NK-92 (cell line): ENCODE results near the gene ZNF487.
"Not testable (repeated sequence)": the region's sequence is repeated elsewhere in the genome, so short reads cannot be mapped to it uniquely, and the experiment has no call there.

Experiments
- DNase-seq: peaks from one replicate; lab custom pipeline; 2025; ENCODE audit not compliant: unreplicated experiment; lab: John Stamatoyannopoulos, UW

The ZNF487 gene

DNA sequence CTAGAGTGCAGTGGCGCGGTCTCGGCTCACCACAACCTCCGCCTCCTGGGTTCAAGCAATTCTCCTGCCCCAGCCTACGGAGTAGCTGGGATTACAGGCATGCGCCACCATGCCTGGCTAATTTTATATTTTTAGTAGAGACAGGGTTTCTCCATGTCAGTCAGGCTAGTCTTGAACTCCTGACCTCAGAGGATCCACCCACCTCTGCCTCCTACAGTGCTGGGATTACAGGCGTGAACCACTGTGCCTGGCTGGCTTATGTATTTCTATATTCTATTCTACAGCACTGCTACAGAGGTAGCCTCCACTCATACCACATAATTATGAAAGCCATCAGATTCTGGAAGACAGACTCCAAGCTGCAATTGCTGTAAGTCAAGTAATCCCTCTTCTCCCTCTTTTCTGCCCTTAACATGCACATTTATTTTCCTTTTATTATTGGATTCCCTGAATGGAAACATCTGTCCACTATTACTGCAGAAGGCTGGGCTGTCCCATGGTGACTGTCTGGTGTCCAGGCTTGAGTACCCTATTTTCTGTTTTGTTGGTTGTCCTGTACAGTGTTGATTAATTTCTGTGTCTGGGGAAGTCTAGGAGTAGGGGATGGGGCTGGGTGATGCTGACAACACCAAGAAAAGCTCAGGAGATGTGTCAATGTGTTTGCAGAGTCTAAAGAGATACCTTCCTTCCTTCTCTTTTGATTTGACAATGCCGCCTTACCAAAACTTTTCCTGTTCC, 5.8 kb upstream of the ZNF487 start:
- no peak for DNase-seq

DNA sequence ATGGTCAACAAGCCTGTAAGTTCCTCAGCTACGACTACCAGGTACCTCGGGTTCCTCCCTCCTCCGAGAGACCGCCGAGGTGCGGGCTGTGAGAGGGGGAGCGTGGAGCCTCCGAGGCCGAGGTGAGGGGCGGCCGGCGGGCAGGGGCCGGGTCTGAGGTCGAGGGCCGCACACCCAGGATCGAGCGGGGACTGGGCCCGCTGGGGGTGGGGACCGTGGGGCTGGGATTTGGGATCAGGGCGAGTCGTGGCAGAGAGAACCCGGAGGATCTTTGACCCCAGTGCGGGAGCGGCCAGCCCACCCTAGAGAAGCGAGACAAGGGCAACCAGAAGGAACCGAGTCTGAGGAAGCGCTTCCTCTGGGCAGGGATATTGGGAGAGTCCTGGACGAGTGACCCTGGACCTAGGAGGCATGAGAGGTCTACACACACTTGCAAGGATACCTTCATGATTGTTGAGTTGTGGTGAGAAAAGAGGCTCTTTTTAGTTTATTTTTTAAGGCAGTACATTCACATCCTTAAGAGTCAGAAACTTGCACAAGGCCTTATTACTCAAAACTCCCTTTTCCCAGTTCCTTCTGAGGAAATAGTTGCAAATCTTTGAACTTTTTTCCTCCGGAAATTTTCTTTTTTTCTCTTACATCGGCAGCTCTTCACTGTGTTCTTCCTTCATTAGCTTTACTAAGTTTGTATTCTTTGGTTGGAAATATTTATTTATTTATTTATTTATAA, 395 bp downstream of the ZNF487 start:
- no peak for DNase-seq

DNA sequence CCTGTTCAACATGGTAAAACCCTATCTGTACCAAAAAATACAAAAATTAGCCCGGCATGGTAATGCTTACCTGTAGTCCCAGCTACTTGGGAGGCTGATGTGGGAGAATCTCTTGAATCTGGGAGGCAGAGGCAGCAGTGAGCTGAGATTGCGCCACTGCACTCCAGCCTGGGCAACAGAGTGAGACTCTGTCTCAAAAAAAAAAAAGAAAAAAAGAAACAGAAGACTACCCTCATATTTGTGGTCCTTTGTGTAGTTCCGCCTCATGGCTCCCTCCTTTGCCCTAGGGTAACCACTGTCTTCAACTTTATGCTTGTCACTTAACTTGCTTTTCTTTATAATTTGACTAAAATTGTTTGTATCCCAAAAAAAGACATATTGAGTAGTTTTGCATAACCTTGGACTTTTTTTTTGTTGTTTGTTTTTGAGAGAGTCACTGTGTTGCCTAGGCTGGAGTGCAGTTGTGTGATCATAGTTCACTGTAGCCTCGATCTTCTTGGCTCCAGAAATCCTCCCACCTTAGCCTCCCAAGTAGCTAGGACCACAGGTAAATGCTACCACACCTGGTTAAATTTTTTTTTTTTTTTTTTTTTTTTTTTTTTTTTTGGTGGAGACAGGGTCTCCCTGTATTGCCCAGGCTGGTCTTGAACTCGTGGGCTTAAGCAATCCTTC, 3.7 kb downstream of the ZNF487 start:
- DNase-seq = no peak

DNA sequence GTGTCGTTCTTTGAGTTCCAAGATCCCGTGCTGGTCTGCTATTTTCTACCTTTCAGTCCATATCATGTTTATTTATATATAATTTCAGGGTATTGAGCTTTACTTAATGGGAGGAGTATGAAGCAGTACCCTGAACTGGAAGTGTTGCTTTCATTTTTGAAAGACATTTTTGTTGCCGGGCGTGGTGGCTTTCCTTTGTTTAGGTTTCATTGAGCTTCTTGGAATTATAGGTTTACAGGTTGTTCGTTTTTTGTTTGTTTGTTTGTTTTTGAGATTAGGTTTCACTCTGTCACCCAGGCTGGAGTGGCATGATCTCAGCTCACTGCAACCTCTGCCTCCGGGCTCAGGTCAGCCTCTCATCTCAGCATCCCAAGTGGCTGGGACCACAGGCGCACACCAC, 7.4 kb downstream of the ZNF487 start:
- no peak for DNase-seq

DNA sequence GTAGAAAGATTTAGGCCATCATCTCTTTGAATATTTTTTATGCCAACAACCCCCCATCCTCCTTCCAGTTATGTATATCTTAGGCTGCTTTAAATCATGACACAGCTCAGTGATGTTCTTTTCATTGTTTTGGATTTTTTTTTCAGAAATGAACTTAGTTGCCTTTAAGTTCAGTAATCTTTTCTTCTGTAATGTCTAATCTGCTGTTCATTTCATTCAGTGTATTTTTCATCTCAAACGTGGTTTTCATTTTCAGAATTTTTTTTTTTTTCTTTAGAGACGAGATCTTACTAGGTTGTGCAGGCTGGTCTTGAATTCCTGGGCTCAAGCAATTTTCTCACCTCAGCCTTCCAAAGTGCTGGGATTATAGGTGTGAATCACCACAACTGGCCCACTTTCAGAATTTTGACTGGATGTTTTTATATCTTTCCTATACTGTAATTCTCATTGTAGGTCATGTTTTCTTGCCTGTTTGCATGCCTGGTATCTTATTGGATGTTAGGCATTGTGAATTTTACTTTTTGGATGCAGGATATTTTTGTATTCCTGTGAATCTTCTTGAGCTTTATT, 8.1 kb downstream of the ZNF487 start:
- DNase-seq = no peak

DNA sequence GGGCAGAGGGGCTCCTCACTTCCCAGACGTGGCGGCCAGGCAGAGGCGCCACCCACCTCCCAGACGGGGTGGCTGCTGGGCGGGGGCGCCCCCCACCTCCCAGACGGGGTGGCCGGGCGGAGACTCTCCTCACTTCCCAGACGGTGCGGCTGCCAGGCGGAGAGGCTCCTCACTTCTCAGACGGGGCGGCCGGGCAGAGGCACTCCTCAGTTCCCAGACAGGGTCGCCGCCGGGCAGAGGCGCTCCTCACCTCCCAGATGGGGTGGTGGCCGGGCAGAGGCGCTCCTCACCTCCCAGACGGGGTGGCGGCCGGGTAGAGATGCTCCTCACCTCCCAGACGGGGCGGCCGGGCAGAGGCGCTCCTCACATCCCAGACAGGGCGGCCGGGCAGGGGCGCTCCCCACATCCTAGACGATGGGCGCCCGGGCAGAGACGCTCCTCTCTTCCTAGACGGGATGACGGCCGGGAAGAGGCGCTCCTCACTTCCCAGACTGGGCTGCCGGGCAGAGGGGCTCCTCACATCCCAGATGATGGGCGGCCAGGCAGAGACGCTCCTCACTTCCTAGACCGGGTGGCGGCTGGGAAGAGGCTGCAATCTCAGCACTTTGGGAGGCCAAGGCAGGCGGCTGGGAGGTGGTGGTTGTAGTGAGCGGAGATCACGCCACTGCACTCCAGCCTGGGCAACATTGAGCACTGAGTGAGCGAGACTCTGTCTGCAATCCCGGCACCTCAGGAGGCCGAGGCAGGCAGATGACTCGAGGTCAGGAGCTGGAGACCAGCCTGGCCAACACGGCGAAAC, 9.5 kb downstream of the ZNF487 start:
- not testable (repeated sequence) for DNase-seq

DNA sequence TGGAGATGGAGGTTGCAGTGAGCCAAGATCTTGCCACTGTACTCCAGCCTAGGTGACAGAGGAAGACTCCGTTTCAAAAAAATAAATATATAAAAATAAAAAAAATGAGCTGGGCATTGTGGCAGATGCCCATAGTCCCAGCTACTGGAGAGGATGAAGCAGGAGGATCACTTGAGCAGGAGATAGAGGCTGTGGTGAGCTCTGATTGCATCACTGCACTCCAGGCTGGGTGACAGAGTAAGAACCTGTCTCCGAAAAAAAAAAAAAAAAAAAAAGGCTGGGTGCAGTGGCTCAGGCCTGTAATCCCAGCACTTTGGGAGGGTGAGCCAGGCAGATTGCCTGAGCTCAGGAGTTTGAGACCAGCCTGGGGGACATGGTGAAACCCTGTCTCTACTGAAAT, 11.8 kb downstream of the ZNF487 start:
- no peak for DNase-seq

DNA sequence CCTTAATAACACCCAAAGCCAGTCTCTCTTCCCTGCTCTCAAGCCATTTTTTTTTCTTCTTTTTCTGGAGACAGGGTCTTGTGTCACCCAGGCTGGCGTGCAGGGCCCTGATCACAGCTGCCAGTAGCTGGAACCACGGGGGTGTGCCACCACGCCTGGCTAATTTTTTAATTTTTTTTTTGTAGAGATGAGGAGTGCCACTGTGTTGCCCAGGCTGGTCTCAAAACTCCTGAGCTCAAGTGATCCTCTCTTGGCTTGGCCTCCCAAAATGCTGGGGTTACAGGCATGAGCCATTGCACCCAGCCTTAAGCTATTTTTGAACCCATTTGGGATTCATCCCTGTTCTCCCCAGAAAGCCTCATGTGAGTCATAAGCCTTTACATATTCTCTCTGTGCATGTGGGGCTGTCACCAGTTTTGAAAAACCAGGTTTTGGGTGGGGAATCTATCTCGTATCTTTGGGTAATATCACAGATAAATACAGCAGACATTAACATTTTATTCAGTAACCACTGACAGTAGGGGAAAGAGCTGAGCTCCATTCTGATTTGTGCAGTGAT, 15.5 kb downstream of the ZNF487 start:
- no peak for DNase-seq

DNA sequence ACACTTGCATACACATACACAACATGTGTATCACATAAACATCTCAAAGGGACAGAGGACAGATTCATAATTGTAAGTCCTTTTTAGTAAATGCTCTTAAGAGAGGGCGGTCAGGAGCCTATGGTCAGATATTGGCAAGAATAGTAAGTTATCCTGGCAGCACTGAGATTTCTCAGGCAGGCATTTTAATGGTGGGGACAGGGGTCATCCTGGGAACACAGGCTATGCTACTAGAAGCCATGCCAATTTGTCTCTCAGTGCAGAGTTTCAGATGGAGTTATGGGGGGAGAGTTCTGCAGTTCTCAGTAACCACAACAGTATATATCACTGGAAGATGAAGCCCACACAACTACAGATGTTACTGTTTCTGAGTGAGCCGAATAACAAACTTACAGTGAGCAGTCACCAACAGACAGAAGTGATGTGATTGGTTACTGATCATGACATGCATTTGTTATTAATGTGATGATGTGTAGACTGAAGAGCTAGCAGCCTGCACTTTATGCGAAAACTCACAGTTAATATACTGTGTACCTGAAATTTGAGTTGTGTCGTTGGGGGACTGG, 16.4 kb downstream of the ZNF487 start:
- no peak for DNase-seq

DNA sequence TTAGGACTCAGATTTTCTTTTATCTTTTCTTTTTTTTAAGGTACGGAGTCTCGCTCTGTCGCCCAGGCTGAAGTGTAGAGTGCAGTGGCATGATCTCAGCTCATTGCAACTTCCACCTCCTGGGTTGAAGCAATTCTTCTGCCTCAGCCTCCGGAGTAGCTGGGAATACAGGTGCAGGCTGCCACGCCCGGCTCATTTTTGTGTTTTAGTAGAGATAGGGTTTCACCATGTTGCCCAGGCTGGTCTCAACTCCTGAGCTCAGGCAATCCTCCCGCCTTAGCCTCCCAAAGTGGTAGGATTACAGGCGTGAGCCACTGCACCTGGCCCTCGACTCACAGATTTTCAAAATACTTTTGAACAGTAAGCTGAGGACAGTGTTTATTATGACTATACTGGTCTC, 17.1 kb downstream of the ZNF487 start:
- DNase-seq = not testable (repeated sequence)

DNA sequence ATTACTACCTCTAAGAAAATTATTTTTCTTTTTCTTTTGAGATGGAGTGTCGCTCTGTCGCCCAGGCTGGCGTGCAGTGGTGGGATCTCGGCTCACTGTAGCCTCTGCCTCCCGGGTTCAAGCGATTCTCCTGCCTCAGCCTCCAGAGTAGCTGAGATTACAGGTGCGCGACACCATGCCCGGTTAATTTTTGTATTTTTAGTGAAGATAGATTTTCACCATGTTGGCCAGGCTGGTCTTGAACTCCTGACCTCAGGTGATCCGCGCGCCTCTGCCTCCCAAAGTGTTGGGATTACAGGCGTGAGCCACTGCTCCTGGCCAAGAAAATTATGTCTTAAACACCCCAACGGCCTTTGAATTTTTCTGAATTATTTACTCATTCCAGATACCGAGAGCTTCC, 19.6 kb downstream of the ZNF487 start:
- DNase-seq = not testable (repeated sequence)

DNA sequence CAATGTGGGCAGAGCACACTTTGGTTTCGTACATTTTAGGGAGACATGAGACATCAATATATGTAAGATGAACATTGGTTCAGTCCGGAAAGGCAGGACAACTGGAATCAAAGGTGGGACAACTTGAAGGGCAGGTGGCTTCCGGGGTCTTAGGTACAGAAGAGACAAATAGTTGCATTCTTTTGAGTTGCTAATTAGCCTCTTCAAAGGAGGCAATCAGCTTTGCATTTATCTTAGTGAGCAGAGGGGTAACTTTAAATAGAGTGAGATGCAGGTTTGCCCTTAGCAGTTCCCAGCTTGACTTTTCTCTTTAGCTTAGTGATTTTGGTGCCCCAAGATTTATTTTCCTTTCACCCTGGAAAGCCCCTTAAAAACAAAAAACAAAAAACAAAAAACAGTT, 21.3 kb downstream of the ZNF487 start:
- no peak for DNase-seq

DNA sequence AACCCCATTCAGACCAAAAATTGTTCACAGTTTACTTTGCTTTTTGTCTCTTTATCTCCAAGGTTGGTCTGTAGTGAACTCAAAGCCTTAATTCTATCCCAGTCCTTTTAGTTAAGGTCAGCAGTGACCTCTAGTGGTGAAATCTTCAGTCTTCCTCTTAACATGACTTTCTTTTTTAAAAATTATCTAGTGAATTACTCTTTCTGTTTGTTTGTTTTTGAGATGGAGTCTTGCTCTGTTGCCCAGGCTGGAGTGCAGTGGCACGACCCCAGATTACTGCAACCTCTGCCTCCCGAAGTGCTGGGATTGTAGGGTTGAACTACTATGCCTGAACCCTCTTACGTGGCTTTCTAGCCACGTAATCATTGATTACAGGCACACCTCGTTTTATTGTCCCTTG, 25.0 kb downstream of the ZNF487 start:
- no peak for DNase-seq

DNA sequence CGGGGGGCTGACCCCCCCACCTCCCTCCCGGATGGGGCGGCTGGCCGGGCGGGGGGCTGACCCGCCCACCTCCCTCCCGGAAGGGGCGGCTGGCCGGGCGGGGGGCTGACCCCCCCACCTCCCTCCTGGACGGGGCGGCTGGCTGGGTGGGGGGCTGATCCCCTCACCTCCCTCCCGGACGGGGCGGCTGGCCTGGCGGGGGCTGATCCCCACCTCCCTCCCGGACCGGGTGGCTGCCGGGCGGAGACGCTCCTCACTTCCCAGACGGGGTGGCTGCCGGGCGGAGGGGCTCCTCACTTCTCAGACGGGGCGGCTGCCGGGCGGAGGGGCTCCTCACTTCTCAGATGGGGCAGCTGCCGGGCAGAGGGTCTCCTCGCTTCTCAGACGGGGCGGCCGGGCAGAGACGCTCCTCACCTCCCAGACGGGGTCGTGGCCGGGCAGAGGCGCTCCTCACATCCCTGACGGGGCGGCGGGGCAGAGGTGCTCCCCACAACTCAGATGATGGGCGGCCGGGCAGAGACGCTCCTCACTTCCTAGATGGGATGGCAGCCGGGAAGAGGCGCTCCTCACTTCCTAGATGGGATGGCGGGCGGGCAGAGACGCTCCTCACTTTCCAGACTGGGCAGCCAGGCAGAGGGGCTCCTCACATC, 28.3 kb downstream of the ZNF487 start:
- DNase-seq = not testable (repeated sequence)

DNA sequence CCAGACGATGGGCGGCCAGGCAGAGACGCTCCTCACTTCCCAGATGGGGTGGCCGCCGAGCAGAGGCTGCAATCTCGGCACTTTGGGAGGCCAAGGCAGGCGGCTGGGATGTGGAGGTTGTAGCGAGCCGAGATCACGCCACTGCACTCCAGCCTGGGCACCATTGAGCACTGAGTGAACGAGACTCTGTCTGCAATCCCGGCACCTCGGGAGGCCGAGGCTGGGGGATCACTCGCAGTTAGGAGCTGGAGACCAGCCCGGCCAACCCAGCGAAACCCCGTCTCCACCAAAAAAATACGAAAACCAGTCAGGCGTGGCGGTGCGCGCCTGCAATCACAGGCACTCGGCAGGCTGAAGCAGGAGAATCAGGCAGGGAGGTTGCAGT, 28.8 kb downstream of the ZNF487 start:
- not testable (repeated sequence) for DNase-seq

DNA sequence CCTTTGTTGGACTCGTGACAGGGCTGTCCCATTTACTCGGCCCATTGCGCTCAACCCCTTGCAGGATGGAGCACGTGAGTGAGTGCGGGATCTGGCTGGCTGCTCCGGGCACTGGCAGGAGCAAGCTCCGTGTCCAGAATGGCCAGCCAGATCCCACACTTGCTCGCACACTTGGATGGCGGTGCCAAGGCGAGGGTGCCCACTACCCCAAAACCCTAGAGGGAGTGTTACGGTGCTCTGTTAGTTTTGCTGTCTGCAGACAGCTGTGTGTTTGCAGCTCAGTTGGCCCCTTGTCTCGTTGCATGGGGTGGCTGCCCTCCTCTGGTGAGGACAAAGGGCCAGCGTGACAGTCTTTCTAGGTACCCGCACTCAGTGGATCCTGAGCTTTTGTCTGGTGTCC, 34.2 kb downstream of the ZNF487 start:
- DNase-seq = no peak

DNA sequence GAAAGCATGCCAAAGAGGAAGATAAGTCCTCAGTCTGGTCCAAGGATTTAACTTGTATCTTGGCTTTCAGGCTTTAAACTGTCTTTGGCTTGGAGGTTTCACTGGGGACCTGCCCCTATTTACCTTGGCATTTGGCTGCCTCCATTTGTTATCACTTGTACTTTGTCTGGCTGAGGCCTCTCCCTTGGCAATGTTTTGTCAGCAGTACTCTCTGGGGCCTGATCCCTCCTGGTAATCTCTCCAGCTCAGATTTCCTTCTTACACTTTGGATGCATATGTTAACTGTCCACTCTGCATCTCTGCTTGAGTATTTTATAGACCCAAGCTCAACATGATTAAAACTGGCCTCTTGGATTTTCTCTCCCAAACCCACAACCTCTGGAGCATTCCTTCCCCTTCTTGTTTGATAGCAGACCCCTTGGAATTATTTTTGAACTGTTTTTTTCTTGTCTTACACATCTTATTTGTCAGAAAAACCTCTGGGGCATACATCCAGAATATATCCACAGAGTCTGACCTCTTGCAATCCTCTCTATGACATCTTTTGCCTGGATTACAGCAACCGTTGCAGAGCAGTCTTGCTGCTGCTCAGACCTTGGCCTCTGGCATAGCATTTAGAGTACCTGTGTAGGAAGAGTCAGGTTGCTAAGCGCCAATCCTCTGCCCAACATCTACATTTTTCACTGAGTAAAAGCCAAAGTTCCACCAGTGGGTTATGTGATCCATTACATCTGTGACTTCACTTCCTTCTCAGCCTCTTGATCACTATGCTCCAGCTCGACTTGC, 35.2 kb downstream of the ZNF487 start:
- no peak for DNase-seq

DNA sequence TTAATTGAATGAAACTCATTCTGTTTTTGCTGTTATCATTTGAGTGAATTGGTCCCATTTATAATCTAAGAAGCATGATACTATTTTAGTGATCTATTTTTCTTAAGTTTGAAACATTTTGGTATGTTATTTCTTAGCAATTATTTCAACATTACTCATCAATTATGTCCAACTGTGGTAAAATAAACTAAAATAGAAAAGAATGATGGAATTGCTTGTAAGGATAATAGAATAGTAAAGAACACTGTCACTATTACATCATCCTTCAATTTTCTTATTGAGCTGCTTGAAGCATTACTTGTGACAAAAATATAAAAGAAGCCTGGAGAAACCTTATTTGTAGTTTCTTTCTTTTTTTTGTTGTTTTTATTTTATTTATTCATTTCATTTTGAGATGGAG, 42.4 kb downstream of the ZNF487 start:
- DNase-seq = no peak
